ENCODE measurements around the gene SEZ6.

DNA sequence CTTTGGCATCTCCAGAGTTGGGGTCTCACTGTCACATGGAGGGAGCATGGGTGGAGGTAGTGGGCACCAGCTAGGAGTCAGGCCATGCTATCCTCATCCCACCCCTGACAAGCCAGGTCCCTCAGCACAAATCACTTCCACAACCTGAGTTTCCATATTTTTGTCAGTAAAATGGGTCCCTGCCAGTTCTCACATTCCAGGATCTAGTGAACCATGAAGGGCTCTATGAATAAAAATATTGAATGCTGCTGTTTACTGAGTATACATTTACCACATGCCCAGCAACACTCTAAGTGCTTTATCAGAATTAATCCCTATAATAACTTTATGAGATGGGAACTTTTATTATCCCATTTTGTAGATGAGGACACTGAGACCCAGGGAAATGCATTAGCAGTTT is 16.8 kb downstream of the SEZ6 start:
- TF ChIP-seq, protein P1, sequence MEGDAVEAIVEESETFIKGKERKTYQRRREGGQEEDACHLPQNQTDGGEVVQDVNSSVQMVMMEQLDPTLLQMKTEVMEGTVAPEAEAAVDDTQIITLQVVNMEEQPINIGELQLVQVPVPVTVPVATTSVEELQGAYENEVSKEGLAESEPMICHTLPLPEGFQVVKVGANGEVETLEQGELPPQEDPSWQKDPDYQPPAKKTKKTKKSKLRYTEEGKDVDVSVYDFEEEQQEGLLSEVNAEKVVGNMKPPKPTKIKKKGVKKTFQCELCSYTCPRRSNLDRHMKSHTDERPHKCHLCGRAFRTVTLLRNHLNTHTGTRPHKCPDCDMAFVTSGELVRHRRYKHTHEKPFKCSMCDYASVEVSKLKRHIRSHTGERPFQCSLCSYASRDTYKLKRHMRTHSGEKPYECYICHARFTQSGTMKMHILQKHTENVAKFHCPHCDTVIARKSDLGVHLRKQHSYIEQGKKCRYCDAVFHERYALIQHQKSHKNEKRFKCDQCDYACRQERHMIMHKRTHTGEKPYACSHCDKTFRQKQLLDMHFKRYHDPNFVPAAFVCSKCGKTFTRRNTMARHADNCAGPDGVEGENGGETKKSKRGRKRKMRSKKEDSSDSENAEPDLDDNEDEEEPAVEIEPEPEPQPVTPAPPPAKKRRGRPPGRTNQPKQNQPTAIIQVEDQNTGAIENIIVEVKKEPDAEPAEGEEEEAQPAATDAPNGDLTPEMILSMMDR (IDR thresholded peaks at IDR 0.05; ENCODE audit: low read length), result no peak
- TF ChIP-seq EZH2 (optimal IDR thresholded peaks at IDR 0.05; ENCODE audit: low read depth, low read length), result no peak
- TF ChIP-seq EZH2phosphoT487 (IDR thresholded peaks at IDR 0.05; ENCODE audit: low read length), result no peak

Measured in MM.1S (cell line).